Endodermal cell (in vitro differentiated cells): ENCODE results near the gene FAM219B. TPM values are rescaled to one million over a fixed set of nuclear protein-coding genes. Genes with fewer than 3 reads are reported as not detected.

Experiments used
- DNase-seq: peaks from one replicate; pipeline ENCODE4 v3.0.0-alpha.2; 2017
- H3K27ac ChIP-seq: 2 replicates; pipeline ENCODE4 v1.5.1; 2013; ENCODE audit warnings: mild to moderate bottlenecking, low read depth, low read length, moderate library complexity
- H3K27me3 ChIP-seq: 2 replicates; pipeline ENCODE4 v1.6.1; 2013; ENCODE audit warnings: mild to moderate bottlenecking, low read length, moderate library complexity; ENCODE audit not compliant: insufficient read depth, control insufficient read depth, poor library complexity, severe bottlenecking
- H3K36me3 ChIP-seq: 2 replicates; pipeline ENCODE4 v1.7.0; 2013; ENCODE audit warnings: mild to moderate bottlenecking, low read length, moderate library complexity; ENCODE audit not compliant: control insufficient read depth, insufficient read depth
- H3K4me1 ChIP-seq: one replicate; pipeline ENCODE4 v1.7.0; 2013; ENCODE audit warnings: low read length; ENCODE audit not compliant: control insufficient read depth, insufficient read depth
- H3K4me3 ChIP-seq: 2 replicates; pipeline ENCODE4 v1.5.1; 2013; ENCODE audit warnings: mild to moderate bottlenecking, low read length, moderate library complexity
- H3K9ac ChIP-seq: 2 replicates; pipeline ENCODE4 v1.6.1; 2013; ENCODE audit warnings: mild to moderate bottlenecking, low read length, moderate library complexity; ENCODE audit not compliant: poor library complexity, severe bottlenecking; ENCODE audit errors: extremely low read depth
- H3K9me3 ChIP-seq: 2 replicates; pipeline ENCODE4 v1.6.1; 2013; ENCODE audit warnings: mild to moderate bottlenecking, low read length, moderate library complexity; ENCODE audit not compliant: control insufficient read depth
- H3K27ac Mint-ChIP-seq: 2 replicates; pipeline ENCODE4 v1.8.0; 2020; ENCODE audit warnings: mixed read lengths
- H3K27me3 Mint-ChIP-seq: 2 replicates; pipeline ENCODE4 v1.8.0; 2021; ENCODE audit warnings: mild to moderate bottlenecking, mixed read lengths; ENCODE audit not compliant: insufficient read depth
- H3K36me3 Mint-ChIP-seq: 2 replicates; pipeline ENCODE4 v1.8.0; 2020; ENCODE audit warnings: low read depth, mixed read lengths
- H3K4me1 Mint-ChIP-seq: 2 replicates; pipeline ENCODE4 v1.8.0; 2020; ENCODE audit warnings: mixed read lengths
- H3K4me3 Mint-ChIP-seq: 2 replicates; pipeline ENCODE4 v1.8.0; 2020; ENCODE audit warnings: mild to moderate bottlenecking, moderate library complexity, mixed read lengths
- H3K9me3 Mint-ChIP-seq: 2 replicates; pipeline ENCODE4 v1.8.0; 2020; ENCODE audit warnings: mild to moderate bottlenecking, mixed read lengths
- WGBS, 2 experiments: methylation state at CpG; one replicate each; pipeline versions ENCODE4 v1.1.5 to v1.1.7; 2013; ENCODE audit warnings: missing lambda C conversion rate in 2 of 2, mixed read lengths in 1 of 2; ENCODE audit not compliant: insufficient coverage in 1 of 2, insufficient read length in 1 of 2; 5-methylcytosine and 5-hydroxymethylcytosine counted together
- total RNA-seq, 2 donors: library from RNA; stranded (reverse); fragmentation: NEBNext Ultra II Directional in 1 of 2; extraction: Animal tissue kit (Norgen Biotek cat#: 25700) in 1 of 2; gene quantifications; 2 replicates in 1 of 2; 3 replicates in 1 of 2; pipeline ENCODE4 v1.2.1, GENCODE V29; 2021
- TF ChIP-seq, protein P1 (sequence below): fragments of 200-600 bp; sonication (generic); conservative IDR thresholded peaks from 2 replicates; pipeline ENCODE4 v1.5.0; 2021; ENCODE audit warnings: antibody characterized with exemption, mild to moderate bottlenecking

Gene FAM219B
- total RNA-seq, 2 donors from 2014 or later: 109 to 112 TPM

DNA sequence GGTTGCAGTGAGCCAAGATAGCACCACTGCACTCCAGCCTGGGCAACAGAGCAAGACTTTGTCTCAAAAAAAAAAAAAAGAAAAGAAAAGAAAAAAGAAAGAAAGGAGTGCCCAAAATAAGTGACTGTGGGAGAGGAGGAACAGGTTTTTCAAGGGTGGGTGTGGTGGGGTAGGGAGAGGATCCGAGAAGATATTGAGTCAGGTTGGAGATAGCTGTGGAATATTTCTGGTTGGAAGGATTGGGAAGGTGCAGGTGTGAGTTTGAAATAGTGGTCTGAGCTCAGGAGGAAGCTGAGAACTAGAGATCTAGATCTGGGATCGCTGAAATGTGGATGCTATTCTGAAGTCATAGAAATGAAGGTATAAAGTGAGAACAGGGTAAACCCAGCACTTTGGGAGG, 41.3 kb downstream of the FAM219B start:
- DNase-seq: no peak
- no peak overlapping the region for H3K27ac Mint-ChIP-seq
- H3K4me3 Mint-ChIP-seq: no peak overlapping the region
- H3K27me3 Mint-ChIP-seq: no peaks in the 10 kb centered on the region
- H3K36me3 ChIP-seq: peaks cover 24% of the 10 kb centered on the region
- peaks cover 12% of the 10 kb centered on the region for H3K9me3 Mint-ChIP-seq
- H3K27ac ChIP-seq: no peak overlapping the region
- peaks cover 38% of the 10 kb centered on the region for H3K36me3 Mint-ChIP-seq
- H3K9ac ChIP-seq: no peak overlapping the region
- no peaks in the 10 kb centered on the region for H3K4me1 ChIP-seq
- no peaks in the 10 kb centered on the region for H3K27me3 ChIP-seq
- H3K4me3 ChIP-seq: no peak overlapping the region
- H3K9me3 ChIP-seq: peaks cover 17% of the 10 kb centered on the region
- whole genome bisulfite sequencing, 2 experiments: 90 to 98% methylated on average over 2 of the region's 2 CpGs
- TF ChIP-seq, protein P1, sequence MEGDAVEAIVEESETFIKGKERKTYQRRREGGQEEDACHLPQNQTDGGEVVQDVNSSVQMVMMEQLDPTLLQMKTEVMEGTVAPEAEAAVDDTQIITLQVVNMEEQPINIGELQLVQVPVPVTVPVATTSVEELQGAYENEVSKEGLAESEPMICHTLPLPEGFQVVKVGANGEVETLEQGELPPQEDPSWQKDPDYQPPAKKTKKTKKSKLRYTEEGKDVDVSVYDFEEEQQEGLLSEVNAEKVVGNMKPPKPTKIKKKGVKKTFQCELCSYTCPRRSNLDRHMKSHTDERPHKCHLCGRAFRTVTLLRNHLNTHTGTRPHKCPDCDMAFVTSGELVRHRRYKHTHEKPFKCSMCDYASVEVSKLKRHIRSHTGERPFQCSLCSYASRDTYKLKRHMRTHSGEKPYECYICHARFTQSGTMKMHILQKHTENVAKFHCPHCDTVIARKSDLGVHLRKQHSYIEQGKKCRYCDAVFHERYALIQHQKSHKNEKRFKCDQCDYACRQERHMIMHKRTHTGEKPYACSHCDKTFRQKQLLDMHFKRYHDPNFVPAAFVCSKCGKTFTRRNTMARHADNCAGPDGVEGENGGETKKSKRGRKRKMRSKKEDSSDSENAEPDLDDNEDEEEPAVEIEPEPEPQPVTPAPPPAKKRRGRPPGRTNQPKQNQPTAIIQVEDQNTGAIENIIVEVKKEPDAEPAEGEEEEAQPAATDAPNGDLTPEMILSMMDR: no peak
- peaks cover 14% of the 10 kb centered on the region for H3K4me1 Mint-ChIP-seq

DNA sequence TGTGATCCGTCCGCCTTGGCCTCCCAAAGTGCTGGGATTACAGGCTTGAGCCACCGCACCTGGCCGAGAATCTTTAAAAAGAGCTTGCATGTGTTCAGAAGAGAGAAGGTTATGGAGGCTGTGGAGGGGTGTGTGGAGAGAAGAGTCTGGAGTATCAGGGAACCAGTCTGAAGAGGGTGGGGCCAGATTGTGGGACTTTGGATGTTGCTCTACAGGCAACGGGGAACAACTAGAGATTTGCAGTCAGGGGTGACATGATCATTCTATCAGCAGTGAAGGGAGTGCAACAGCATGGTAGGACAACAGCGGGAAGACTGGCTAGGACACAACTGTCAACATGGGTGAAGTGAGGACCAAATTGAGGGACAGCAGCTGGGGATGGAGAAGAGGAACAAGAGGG, 42.4 kb downstream of the FAM219B start:
- H3K27me3 ChIP-seq: no peaks in the 10 kb centered on the region
- WGBS, 2 experiments: 95 to 97% methylated on average over 5 to 6 of the region's 6 CpGs
- peaks cover 18% of the 10 kb centered on the region for H3K36me3 ChIP-seq
- no peak overlapping the region for H3K9ac ChIP-seq
- Mint-ChIP-seq H3K27me3 (no peaks in the 10 kb centered on the region), H3K36me3 (peaks cover 34% of the 10 kb centered on the region), H3K27ac (peak overlapping the region; percentile 15), H3K9me3 (peaks cover 10% of the 10 kb centered on the region), H3K4me3 (no peak overlapping the region), H3K4me1 (peaks cover 4% of the 10 kb centered on the region)
- no peaks in the 10 kb centered on the region for H3K4me1 ChIP-seq
- no peak overlapping the region for H3K4me3 ChIP-seq
- peaks cover 17% of the 10 kb centered on the region for H3K9me3 ChIP-seq
- H3K27ac ChIP-seq: no peak overlapping the region
- DNase-seq: no peak
- TF ChIP-seq, protein P1: no peak

DNA sequence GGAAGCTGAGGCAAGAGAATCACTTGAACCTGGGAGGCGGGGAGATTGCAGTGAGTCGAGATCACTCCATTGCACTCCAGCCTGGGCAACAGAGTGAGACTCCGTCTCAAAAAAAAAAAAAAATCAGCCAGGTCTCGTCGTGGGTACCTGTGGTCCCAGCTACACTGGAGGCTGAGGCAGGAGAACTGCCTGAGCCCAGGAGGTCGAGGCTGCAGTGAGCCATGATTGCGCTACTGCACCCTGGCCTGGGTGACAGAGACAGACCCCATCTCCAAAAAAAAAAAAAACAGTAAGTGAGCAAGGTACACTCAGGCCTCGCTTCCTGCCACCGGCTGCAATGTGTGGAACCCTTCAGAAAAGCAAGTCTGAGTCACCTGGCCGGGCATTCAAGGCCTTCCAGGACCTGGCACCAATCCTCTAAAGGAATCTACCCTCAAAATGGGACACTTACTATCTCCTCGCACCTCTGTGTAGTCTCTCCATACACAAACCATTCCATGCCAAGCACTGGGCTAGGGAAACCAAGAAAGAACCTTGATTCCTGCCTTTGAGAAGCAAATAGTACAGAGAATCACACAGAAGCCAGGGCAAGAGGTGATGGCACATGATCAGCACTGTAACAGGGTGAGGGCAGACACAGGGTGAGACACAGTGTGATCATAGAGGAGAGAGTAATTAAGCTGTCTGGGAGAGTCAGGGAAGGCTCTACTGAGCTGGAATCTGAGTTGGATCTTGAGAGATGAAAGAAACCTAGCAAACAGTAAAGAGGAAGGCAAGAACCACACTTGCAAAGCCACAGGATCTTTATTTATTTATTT, 43.2 kb downstream of the FAM219B start:
- H3K36me3 ChIP-seq: peaks cover 14% of the 10 kb centered on the region
- H3K4me3 ChIP-seq: no peak overlapping the region
- WGBS, 2 experiments: 92 to 96% methylated on average over 8 to 11 of the region's 11 CpGs
- no peaks in the 10 kb centered on the region for H3K27me3 ChIP-seq
- Mint-ChIP-seq H3K36me3 (peaks cover 26% of the 10 kb centered on the region), H3K27ac (no peak overlapping the region), H3K4me3 (no peak overlapping the region), H3K4me1 (peaks cover 4% of the 10 kb centered on the region), H3K9me3 (peaks cover 9% of the 10 kb centered on the region), H3K27me3 (no peaks in the 10 kb centered on the region)
- peaks cover 11% of the 10 kb centered on the region for H3K9me3 ChIP-seq
- no peaks in the 10 kb centered on the region for H3K4me1 ChIP-seq
- TF ChIP-seq, protein P1: no peak
- H3K9ac ChIP-seq: no peak overlapping the region
- no peak for DNase-seq
- H3K27ac ChIP-seq: no peak overlapping the region
